ENCODE results near the gene HOXD8. TPM values are rescaled to one million over a fixed set of nuclear protein-coding genes. Genes with fewer than 3 reads are reported as not detected.

HOXD8 gene
- total RNA-seq, 1 experiment from 2014 or later = 0.39 TPM

DNA sequence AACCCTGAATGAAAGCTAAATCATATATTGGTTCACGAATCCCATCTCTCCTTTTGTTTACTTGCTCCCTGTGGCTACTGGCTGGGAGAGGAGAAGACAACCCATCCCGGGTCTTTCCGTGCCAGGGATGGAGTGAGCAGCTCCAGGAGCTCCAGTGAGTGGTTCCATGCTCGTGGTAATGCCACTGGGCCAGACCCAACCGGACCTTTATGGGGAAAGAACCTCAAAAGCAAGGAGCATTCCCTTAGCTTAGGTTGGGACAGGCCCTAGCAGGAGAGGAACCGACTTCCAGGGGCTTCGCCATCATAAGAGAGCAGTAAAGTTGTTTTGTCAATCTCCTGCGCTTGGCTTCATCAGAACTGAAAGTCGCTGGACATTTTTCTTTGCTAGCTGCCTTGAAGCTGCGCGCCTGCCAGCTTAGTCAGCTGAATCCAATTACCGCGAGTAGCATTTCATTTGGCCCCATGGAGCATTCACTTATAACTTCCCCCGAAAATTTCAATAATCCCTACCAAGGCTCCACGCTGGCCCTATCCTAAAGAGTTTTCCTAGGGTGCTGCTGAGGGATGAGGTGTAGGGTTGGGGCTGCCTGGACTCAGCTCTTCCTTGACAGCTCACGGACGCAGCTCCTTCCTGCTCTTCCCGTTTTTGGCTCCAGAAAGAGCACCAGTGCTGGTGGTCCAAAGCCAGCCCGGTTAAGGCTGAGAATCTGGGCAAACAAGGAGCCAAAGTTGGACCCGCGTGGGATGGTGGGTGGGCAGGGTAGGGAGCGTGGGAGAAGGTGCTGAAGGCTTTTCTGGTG, 32.5 kb downstream of the HOXD8 start:
- no peak for DNase-seq
- CTCF ChIA-PET = interaction anchor here (0.6 to 0.7 kb wide), 2 partner anchors 66 to 226 kb away, joined by 3 read pairs; no protein-coding TSS in a partner anchor
- H3K4me2 ChIP-seq = no peak overlapping the region

DNA sequence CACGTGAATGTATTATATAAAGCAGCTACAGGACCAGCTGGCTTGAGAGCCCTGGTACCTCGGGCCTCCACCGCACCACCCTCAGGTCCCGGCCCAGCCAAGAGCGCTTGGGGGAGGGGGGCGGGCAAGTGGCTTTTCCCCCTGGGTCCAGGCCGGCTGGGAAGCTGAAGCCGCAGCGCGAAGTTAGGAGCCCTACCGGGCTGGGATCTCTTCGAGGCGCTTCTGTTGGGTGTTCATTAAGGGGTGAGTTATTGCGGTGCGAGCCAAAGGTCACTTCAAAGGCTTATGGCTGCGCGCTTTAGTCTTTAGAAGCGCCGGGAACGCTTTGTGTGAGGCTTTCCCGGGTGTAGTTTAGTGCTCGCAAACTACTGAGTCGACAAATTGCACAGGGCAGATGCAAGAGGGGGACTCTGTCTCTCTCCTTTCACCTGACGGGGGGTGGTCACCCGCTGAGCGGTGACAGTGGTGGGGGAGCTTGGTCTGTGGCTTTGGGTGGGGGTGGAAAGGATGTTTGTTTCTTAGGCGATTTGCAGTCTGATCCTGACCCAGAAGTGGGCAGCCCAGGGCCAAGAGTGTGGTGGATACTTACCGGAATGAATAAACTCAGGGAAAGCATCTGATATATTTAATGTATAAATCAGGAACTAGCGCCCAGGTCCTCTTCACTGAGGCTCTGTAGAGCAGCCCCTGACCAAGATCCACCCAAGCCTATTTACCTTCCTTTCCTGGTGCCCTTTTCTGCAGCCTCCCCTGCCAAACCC, 33.6 kb downstream of the HOXD8 start:
- Histone ChIP-seq H3K4me3 (no peak overlapping the region), H3K9me2 (ENCODE audit: insufficient read depth) (no peaks in the 10 kb centered on the region), H3K4me2 (no peak overlapping the region), H3K36me3 (ENCODE audit: low read depth) (no peaks in the 10 kb centered on the region), H3F3A (ENCODE audit: insufficient read depth, low read depth) (no peaks in the 10 kb centered on the region), H4K20me1 (ENCODE audit: insufficient read depth) (no peaks in the 10 kb centered on the region), H3K27me3 (ENCODE audit: insufficient read depth, low read depth) (peaks cover 87% of the 10 kb centered on the region), H3K79me2 (ENCODE audit: low read depth) (no peaks in the 10 kb centered on the region), H3K9me3 (ENCODE audit: insufficient read depth, low read depth) (no peaks in the 10 kb centered on the region), H3K27ac (no peak overlapping the region), H3K4me1 (replicated peaks; ENCODE audit: insufficient read depth) (no peaks in the 10 kb centered on the region), H2AFZ (no peak overlapping the region)
- BruUV-seq (replicated peaks) = no TSS peak
- TF ChIP-seq, protein P1, sequence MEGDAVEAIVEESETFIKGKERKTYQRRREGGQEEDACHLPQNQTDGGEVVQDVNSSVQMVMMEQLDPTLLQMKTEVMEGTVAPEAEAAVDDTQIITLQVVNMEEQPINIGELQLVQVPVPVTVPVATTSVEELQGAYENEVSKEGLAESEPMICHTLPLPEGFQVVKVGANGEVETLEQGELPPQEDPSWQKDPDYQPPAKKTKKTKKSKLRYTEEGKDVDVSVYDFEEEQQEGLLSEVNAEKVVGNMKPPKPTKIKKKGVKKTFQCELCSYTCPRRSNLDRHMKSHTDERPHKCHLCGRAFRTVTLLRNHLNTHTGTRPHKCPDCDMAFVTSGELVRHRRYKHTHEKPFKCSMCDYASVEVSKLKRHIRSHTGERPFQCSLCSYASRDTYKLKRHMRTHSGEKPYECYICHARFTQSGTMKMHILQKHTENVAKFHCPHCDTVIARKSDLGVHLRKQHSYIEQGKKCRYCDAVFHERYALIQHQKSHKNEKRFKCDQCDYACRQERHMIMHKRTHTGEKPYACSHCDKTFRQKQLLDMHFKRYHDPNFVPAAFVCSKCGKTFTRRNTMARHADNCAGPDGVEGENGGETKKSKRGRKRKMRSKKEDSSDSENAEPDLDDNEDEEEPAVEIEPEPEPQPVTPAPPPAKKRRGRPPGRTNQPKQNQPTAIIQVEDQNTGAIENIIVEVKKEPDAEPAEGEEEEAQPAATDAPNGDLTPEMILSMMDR (conservative IDR thresholded peaks at IDR 0.05) = no peak
- no peak for TF ChIP-seq EZH2 (IDR thresholded peaks at IDR 0.05; ENCODE audit: low read depth)
- ChIA-PET CTCF (interaction anchor here (0.7 kb wide), 1 partner anchor 65 kb away, joined by 3 read pairs; no protein-coding TSS in a partner anchor), POLR2A (ENCODE audit: unreplicated experiment) (no interaction called here)
- intact Hi-C loops (cut with micrococcal nuclease; ENCODE audit: unreplicated experiment) = no loop called here
- no peak for DNase-seq

More for the DNA sequence above, 32.5 kb downstream of the HOXD8 start:
- TF ChIP-seq, protein P1 (conservative IDR thresholded peaks at IDR 0.05) = no peak
- no peak for TF ChIP-seq EZH2 (IDR thresholded peaks at IDR 0.05; ENCODE audit: low read depth)
- Histone ChIP-seq H3K9me2 (ENCODE audit: insufficient read depth) (no peaks in the 10 kb centered on the region), H3K9me3 (ENCODE audit: insufficient read depth, low read depth) (no peaks in the 10 kb centered on the region), H3K4me3 (no peak overlapping the region), H4K20me1 (ENCODE audit: insufficient read depth) (no peaks in the 10 kb centered on the region), H3K27me3 (ENCODE audit: insufficient read depth, low read depth) (peaks cover 90% of the 10 kb centered on the region), H3K79me2 (ENCODE audit: low read depth) (no peaks in the 10 kb centered on the region), H2AFZ (no peak overlapping the region), H3K4me1 (replicated peaks; ENCODE audit: insufficient read depth) (no peaks in the 10 kb centered on the region), H3K27ac (no peak overlapping the region), H3K36me3 (ENCODE audit: low read depth) (no peaks in the 10 kb centered on the region), H3F3A (ENCODE audit: insufficient read depth, low read depth) (no peaks in the 10 kb centered on the region)
- BruUV-seq (replicated peaks) = no TSS peak
- POLR2A ChIA-PET (ENCODE audit: unreplicated experiment) = interaction anchor here (0.6 kb wide), 1 partner anchor 851 kb away, joined by 6 read pairs; no protein-coding TSS in a partner anchor
- intact Hi-C loops (cut with micrococcal nuclease; ENCODE audit: unreplicated experiment) = no loop called here

DNA sequence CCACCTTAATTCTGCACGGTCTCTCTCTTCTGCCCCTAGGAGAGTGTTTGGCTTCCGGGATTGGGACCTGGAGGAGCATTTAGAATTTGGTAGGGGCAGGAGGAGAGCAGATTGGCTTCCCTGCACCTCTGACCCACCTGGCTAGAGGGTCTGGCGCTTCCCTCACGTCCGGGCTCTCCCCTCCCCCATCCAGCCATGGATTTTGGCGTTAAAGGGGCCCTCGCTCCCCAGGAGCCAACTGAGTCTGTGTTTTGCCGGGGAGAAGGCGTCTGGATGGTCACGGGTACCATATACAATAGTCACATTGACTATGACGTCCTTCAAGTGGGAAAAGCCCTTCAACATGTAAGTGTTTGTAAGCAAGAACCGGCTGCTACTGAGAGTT, 34.2 kb downstream of the HOXD8 start:
- H3K9me3 ChIP-seq (ENCODE audit: insufficient read depth, low read depth) = no peaks in the 10 kb centered on the region
- H3K79me2 ChIP-seq (ENCODE audit: low read depth) = no peaks in the 10 kb centered on the region
- ChIA-PET CTCF (no interaction called here), POLR2A (ENCODE audit: unreplicated experiment) (no interaction called here)
- H3F3A ChIP-seq (ENCODE audit: insufficient read depth, low read depth) = no peaks in the 10 kb centered on the region
- no peaks in the 10 kb centered on the region for H3K36me3 ChIP-seq (ENCODE audit: low read depth)
- TF ChIP-seq, protein P1 (conservative IDR thresholded peaks at IDR 0.05) = no peak
- H3K4me1 ChIP-seq (replicated peaks; ENCODE audit: insufficient read depth) = no peaks in the 10 kb centered on the region
- DNase-seq = no peak
- H2AFZ ChIP-seq = no peak overlapping the region
- no peaks in the 10 kb centered on the region for H4K20me1 ChIP-seq (ENCODE audit: insufficient read depth)
- H3K9me2 ChIP-seq (ENCODE audit: insufficient read depth) = no peaks in the 10 kb centered on the region
- no peak overlapping the region for H3K4me2 ChIP-seq
- no TSS peak for BruUV-seq (replicated peaks)
- peaks cover 82% of the 10 kb centered on the region for H3K27me3 ChIP-seq (ENCODE audit: insufficient read depth, low read depth)
- H3K4me3 ChIP-seq = no peak overlapping the region
- intact Hi-C loops (cut with micrococcal nuclease; ENCODE audit: unreplicated experiment) = no loop called here
- no peak overlapping the region for H3K27ac ChIP-seq
